BLaER1 (cell line): ENCODE results near the gene DUSP11.
"Not testable (repeated sequence)": the region's sequence is repeated elsewhere in the genome, so short reads cannot be mapped to it uniquely, and the experiment has no call there.

ENCODE experiments used
- H3K27ac ChIP-seq: shearing (Covaris generic); formaldehyde crosslinking; 2 replicates; pipeline ENCODE4 v1.8.1; 2022
- H3K27me3 ChIP-seq: shearing (Covaris generic); formaldehyde crosslinking; 2 replicates; pipeline ENCODE4 v1.8.1; 2022
- H3K36me3 ChIP-seq: shearing (Covaris generic); formaldehyde crosslinking; 2 replicates; pipeline ENCODE4 v1.8.1; 2022
- H3K4me1 ChIP-seq: shearing (Covaris generic); formaldehyde crosslinking; 2 replicates; pipeline ENCODE4 v1.8.1; 2022
- H3K4me2 ChIP-seq: shearing (Covaris generic); formaldehyde crosslinking; 2 replicates; pipeline ENCODE4 v1.8.1; 2022
- H3K4me3 ChIP-seq: shearing (Covaris generic); formaldehyde crosslinking; 2 replicates; pipeline ENCODE4 v1.8.1; 2022
- H3K9ac ChIP-seq: shearing (Covaris generic); formaldehyde crosslinking; 2 replicates; pipeline ENCODE4 v1.8.1; 2022
- H3K9me3 ChIP-seq: shearing (Covaris generic); formaldehyde crosslinking; 2 replicates; pipeline ENCODE4 v1.8.1; 2022
- H4K20me1 ChIP-seq: shearing (Covaris generic); formaldehyde crosslinking; 2 replicates; pipeline ENCODE4 v1.8.1; 2022
- Cebpa-rat ChIP-seq: shearing (Covaris generic); IDR thresholded peaks from 2 replicates; pipeline ENCODE4 v1.8.1; 2022

The DUSP11 gene

DNA sequence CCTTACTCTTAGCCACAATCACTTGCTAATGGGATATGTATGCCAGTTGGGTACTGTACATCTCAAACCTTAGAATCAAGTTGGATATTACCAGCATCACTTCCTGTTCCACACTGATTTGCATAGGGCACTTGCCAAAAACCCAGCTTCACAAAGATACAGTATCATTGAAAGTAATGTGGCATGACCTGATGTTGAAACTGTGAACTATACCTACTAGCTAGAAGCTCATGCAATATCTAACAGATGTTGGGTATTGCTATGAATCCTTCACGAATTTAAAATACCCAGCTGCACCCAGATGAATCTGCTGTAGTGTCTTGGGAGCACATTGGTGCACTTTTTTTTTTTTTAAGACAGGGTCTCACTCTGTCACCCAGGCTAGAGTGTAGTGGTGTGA is 42.4 kb upstream of the DUSP11 start:
- peaks cover 5% of the 10 kb centered on the region; the same call in 1 of the 2 replicates for H3K4me1 ChIP-seq
- no peak overlapping the region for H3K4me3 ChIP-seq
- H3K36me3 ChIP-seq: no peaks in the 10 kb centered on the region
- no peaks in the 10 kb centered on the region for H3K27me3 ChIP-seq
- TF ChIP-seq Cebpa-rat: no peak
- H3K9me3 ChIP-seq: no peaks in the 10 kb centered on the region
- no peak overlapping the region for H3K9ac ChIP-seq
- H3K27ac ChIP-seq: no peak overlapping the region
- no peak overlapping the region for H3K4me2 ChIP-seq
- no peaks in the 10 kb centered on the region for H4K20me1 ChIP-seq

DNA sequence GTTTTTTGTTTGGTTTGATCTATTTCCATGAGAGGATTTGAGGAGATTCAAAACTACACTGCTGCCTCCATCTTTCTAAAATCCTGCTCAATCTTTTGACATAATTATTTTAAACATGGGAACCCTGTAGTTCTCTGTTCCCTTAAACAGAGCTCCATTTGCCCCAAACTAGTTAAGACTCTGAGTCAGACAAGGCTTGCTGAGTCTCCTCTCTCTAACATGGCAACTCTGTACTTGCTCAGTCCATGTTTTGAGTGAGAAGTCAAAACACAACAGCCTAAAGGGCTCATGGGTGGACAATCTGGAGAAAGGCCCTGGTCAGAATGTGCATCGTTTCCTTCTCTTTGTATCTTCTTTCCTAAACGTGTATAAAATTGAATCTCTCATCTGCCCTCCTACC is 41.8 kb upstream of the DUSP11 start:
- H3K4me2 ChIP-seq: no peak overlapping the region

DNA sequence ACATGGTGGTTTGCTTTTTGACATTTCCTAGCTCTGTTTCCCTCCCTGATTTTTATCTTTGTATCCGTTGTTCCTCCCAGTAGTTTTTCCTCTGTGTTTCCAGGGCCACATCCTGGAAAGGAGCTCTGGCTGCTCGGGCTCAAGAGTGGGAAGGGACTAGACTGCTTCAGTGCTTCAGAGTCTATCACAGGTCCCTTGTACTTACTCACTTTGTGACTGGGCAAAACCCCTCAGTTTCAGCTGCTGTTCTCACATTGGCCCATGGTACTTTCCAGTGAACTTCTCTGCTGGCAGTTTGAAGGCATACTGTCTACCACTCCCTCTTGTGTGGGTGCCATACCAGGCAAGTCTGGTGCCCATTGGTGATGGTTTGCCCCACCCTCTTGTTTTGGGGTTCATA is 41.3 kb upstream of the DUSP11 start:
- H4K20me1 ChIP-seq: no peaks in the 10 kb centered on the region
- H3K9ac ChIP-seq: no peak overlapping the region
- H3K36me3 ChIP-seq: no peaks in the 10 kb centered on the region
- no peak overlapping the region for H3K4me2 ChIP-seq
- no peak overlapping the region for H3K27ac ChIP-seq
- no peaks in the 10 kb centered on the region for H3K27me3 ChIP-seq
- no peak for TF ChIP-seq Cebpa-rat
- H3K4me1 ChIP-seq: peaks cover 4% of the 10 kb centered on the region; the same call in 1 of the 2 replicates
- no peak overlapping the region for H3K4me3 ChIP-seq
- no peaks in the 10 kb centered on the region for H3K9me3 ChIP-seq

More for the DNA sequence above, 41.8 kb upstream of the DUSP11 start:
- H4K20me1 ChIP-seq: no peaks in the 10 kb centered on the region
- H3K27me3 ChIP-seq: no peaks in the 10 kb centered on the region
- no peak overlapping the region for H3K9ac ChIP-seq
- H3K9me3 ChIP-seq: no peaks in the 10 kb centered on the region
- TF ChIP-seq Cebpa-rat: no peak
- no peak overlapping the region for H3K27ac ChIP-seq
- H3K4me3 ChIP-seq: no peak overlapping the region
- H3K36me3 ChIP-seq: no peaks in the 10 kb centered on the region
- H3K4me1 ChIP-seq: peaks cover 4% of the 10 kb centered on the region; the same call in 1 of the 2 replicates

DNA sequence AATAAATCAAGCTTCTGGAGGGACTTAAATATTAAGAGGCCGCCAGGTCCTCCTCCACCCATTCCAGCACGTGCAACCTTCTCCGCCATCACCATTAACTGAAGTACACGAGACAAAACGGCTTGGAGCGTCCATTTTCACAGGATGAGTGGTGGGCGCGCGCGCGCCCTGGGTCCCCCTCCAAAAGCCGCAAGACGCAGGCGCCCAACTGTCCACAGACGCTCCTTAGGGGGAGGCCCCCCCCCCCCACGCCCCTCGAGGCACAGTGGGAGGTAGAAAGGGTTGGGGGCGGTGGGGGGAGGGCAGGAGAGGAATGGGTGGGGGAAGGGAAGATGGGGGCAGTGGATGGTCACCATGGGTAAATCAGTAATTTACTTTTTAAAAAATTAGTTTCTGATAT is 38.4 kb upstream of the DUSP11 start:
- H3K4me3 ChIP-seq: no peak overlapping the region
- no peak overlapping the region for H3K4me2 ChIP-seq
- no peak overlapping the region for H3K27ac ChIP-seq
- no peaks in the 10 kb centered on the region for H3K9me3 ChIP-seq
- no peaks in the 10 kb centered on the region for H3K27me3 ChIP-seq
- no peak for TF ChIP-seq Cebpa-rat
- peaks cover 4% of the 10 kb centered on the region; the same call in 1 of the 2 replicates for H3K4me1 ChIP-seq
- H3K36me3 ChIP-seq: no peaks in the 10 kb centered on the region
- H3K9ac ChIP-seq: no peak overlapping the region
- H4K20me1 ChIP-seq: no peaks in the 10 kb centered on the region

DNA sequence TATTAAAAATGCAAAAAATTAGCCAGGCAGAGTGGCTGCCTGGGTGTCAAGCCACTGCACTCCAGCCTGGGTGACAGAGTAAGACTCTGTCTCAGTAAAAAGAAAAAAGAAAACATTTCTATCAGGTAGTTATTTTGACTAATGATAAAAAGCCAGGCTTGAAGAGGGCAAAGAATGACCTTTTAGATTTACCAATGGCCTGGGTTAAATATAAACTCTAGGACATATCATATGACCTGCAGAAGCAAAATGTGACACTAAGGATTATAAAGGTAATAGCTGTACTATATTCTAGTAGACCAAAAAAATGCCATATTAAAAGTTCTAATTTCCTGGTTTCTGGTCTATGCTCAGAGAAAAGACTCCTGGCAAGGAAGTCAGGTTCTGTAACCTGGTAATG is 32.7 kb upstream of the DUSP11 start:
- H3K36me3 ChIP-seq: no peaks in the 10 kb centered on the region
- no peak overlapping the region for H3K27ac ChIP-seq
- H3K4me1 ChIP-seq: no peaks in the 10 kb centered on the region
- no peak overlapping the region for H3K4me2 ChIP-seq
- H3K9me3 ChIP-seq: no peaks in the 10 kb centered on the region
- H4K20me1 ChIP-seq: no peaks in the 10 kb centered on the region
- no peak for TF ChIP-seq Cebpa-rat
- H3K9ac ChIP-seq: no peak overlapping the region
- no peak overlapping the region for H3K4me3 ChIP-seq
- no peaks in the 10 kb centered on the region for H3K27me3 ChIP-seq

DNA sequence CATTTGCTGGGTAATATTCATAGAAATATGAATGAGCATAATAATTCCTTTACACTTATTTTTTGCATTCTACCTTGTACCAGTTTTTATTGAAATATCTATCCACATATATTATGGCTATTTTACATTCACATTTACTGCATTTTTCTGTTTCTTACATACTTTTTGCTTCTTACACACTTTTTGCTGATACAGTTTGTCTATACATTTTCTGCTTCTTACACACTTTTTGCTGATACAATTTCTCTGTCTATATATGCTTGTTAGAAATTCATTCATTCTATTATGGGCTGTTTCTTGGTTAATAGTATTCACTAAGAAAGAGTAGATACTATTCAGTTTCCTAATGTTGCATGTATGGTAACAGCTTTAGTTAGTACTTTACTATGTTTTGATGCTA is 32.0 kb upstream of the DUSP11 start:
- no peak overlapping the region for H3K9ac ChIP-seq

DNA sequence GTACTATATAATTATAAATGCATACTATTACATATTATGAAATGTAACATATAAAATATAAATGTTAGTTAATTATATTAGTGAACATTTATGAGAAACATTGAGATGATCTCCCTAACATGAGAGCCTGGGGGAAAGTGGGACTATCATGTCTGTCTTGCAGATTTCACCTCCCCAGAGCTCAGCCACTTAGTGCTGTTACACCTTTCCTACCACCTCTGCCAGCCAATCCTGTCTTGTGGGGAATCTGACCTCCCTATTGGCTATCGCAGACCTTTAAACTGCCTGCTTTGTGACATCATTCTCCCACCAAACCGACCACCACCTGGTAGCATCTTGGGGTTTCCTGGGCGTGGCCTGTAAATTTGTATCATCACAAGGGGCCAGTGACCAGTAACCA is 4.0 kb upstream of the DUSP11 start, which contains the start of gene C2orf78:
TSS of gene C2orf78 (plus strand) at position 301 of the 400 bp plus-strand sequence. CDS start 127 bp downstream, outside the sequence.
- not testable (repeated sequence) for H4K20me1 ChIP-seq, H3K4me3 ChIP-seq, H3K9ac ChIP-seq, H3K27ac ChIP-seq, H3K27me3 ChIP-seq, H3K9me3 ChIP-seq, H3K4me2 ChIP-seq, H3K4me1 ChIP-seq, H3K36me3 ChIP-seq

More for the DNA sequence above, 32.0 kb upstream of the DUSP11 start:
- Histone ChIP-seq H3K36me3 (no peaks in the 10 kb centered on the region), H3K4me3 (no peak overlapping the region), H3K27me3 (no peaks in the 10 kb centered on the region), H4K20me1 (no peaks in the 10 kb centered on the region), H3K4me2 (no peak overlapping the region), H3K27ac (no peak overlapping the region), H3K9me3 (no peaks in the 10 kb centered on the region), H3K4me1 (no peaks in the 10 kb centered on the region)
- no peak for TF ChIP-seq Cebpa-rat

DNA sequence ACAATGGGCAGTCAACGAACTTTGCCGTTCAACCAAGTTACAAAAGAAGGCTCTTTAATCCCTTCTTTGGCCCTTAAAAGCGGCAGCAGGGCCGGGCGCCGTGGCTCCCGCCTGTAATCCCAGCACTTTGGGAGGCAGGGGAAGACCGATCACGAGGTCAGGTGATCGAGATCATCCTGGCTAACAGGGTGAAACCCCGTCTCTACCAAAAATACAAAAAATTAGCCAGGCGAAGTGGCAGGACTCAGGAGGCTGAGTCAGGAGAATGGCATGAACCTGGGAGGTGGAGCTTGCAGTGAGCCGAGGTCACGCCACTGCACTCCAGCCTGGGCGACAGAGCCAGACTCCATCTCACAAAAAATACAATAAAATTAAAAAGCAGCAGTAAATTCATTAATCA is 3.5 kb upstream of the DUSP11 start:
- H3K4me2 ChIP-seq, H4K20me1 ChIP-seq, H3K9ac ChIP-seq, H3K36me3 ChIP-seq, H3K9me3 ChIP-seq, H3K4me3 ChIP-seq, H3K27ac ChIP-seq, H3K27me3 ChIP-seq: not testable (repeated sequence)
- H3K4me1 ChIP-seq: peaks cover 14% of the 10 kb centered on the region

DNA sequence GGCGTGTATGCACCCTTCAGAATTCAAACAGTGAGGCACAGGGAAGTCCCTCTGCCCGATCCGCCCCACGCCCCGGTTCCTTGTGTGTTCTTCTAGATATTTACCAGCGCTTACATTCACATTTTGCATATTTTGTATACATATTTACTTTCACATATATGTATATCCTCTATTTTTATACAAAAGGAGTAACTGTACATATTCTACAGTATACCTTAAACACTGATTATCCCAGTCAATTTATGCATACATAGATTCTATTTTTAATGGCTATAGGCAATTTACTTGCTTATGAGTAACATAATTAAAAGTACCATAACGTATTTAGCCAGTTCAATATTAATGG is 307 bp upstream of the DUSP11 start:
- H3K4me1 ChIP-seq: peaks cover 18% of the 10 kb centered on the region
- H3K9me3 ChIP-seq: no peaks in the 10 kb centered on the region
- no peaks in the 10 kb centered on the region for H3K27me3 ChIP-seq
- peak overlapping the region; percentile 89; the same call in 1 of the 2 replicates for H3K9ac ChIP-seq
- peak overlapping the region; percentile 85 for H3K4me3 ChIP-seq
- peaks cover 5% of the 10 kb centered on the region; the same call in 1 of the 2 replicates for H4K20me1 ChIP-seq
- no peak for TF ChIP-seq Cebpa-rat
- peaks cover 25% of the 10 kb centered on the region for H3K36me3 ChIP-seq
- H3K4me2 ChIP-seq: peak overlapping the region; percentile 91
- H3K27ac ChIP-seq: no peak overlapping the region

DNA sequence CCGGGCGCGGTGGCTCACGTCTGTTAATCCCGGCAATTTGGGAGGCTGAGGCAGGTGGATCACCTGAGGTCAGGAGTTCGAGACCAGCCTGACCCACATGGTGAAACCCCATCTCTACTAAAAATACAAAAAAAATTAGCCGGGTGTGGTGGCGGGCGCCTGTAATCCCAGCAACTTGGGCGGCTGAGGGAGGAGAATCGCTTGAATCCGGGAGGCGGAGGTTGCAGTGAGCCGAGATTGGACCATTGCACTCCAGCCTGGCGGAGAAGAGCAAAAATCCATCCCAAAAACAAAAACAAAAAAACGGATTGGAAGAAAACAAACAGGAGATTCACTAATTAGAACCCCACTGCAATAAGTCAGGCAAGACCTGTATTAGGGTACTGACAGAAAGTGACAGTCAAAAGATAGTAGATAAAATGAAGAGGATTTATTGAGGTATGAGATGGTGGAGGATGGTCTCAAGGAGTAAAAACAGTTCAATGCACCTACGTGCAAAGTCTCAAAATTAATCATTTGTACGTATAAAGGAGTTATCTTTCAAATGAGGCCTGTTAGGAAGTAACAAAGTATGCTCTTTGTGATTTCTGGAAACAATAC is 936 bp downstream of the DUSP11 start:
- H3K4me1 ChIP-seq: peaks cover 18% of the 10 kb centered on the region

More for the DNA sequence above, 936 bp downstream of the DUSP11 start:
- Histone ChIP-seq H3K36me3 (peaks cover 38% of the 10 kb centered on the region), H3K4me3 (peak overlapping the region; percentile 85), H3K9ac (peak overlapping the region; percentile 89), H3K27ac (peak overlapping the region; percentile 88), H3K4me2 (peak overlapping the region; percentile 91)
- H3K27me3 ChIP-seq, H3K9me3 ChIP-seq, H4K20me1 ChIP-seq: not testable (repeated sequence)
